Measurements from ENCODE around the gene SLC8B1. TPM values are rescaled to one million over a fixed set of nuclear protein-coding genes. Genes with fewer than 3 reads are reported as not detected.

The SLC8B1 gene
- total RNA-seq, 1 donor from 2014 or later: 42.2 TPM

GRCh38 chr12:113248842-113249435, 86.0 kb downstream of the SLC8B1 start:
- no peaks in the 10 kb centered on the region for H3K27me3 ChIP-seq
- H3K4me1 ChIP-seq: peaks cover 39% of the 10 kb centered on the region
- TF ChIP-seq POLR2AphosphoS5 (IDR thresholded peaks at IDR 0.05; ENCODE audit: insufficient read depth in 1 of 2, low read depth in 1 of 2) (no peak), CTCF (IDR thresholded peaks at IDR 0.05) (no peak), POLR2A (IDR thresholded peaks at IDR 0.05) (no peak)
- H3K27ac ChIP-seq: no peak overlapping the region
- intact Hi-C loops (cut with DNase I): no loop called here
- no peak overlapping the region for H3K4me3 ChIP-seq
- H3K36me3 ChIP-seq: peaks cover 0 to 5% of the 10 kb centered on the region in 2 donors
- no peak for DNase-seq (ENCODE audit: extremely low spot score in 2 of 2)
- H3K9me3 ChIP-seq: no peaks in the 10 kb centered on the region

Small RNAs within 50 kb of the gene (microRNA-seq; reads per million reads assigned to microRNA genes)
- not detected for gene MIR6762 (ENCODE audit: borderline number of aligned reads, borderline replicate concordance)

Small RNAs within 50 kb of the gene (small RNA-seq; reads per million reads assigned to genes)
- gene MIR6762: not detected

Other genes with a start within 250 kb of the SLC8B1 start
- gene RASAL1, start 199.3 kb downstream of the SLC8B1 start, total RNA-seq: 11.0 TPM
- not detected for gene CFAP73, start 185.4 kb downstream of the SLC8B1 start, total RNA-seq
- gene DDX54, start 149.6 kb downstream of the SLC8B1 start, total RNA-seq: 52.5 TPM
- gene RITA1, start 149.4 kb downstream of the SLC8B1 start, total RNA-seq: 14.5 TPM
- gene TPCN1, start 113.6 kb downstream of the SLC8B1 start, total RNA-seq: 39.5 TPM
- gene PLBD2, start 23.5 kb upstream of the SLC8B1 start, total RNA-seq: 38.1 TPM
- gene SDS, start 68.8 kb upstream of the SLC8B1 start, total RNA-seq: not detected
- gene SDSL, start 87.3 kb upstream of the SLC8B1 start, total RNA-seq: not detected
- gene LHX5, start 136.8 kb upstream of the SLC8B1 start, total RNA-seq: not detected

Measured in vagina (tissue), 2 donors.